ENCODE measurements around the gene CXXC4.

CXXC4 gene

GRCh38 chr4:104494822-104495559, at the start of gene CXXC4:
CXXC4 (minus strand) TSS chr4:104494894; CDS start chr4:104491802, 3,092 bp downstream.
- no peak for DNase-seq

- no peak for DNase-seq
These were observed 38.5 kb upstream of the CXXC4 start for GRCh38 chr4:104533156-104533555.

- no peak for DNase-seq
These were observed 38.0 kb upstream of the CXXC4 start for GRCh38 chr4:104532677-104533076.

- DNase-seq, result no peak
These were observed 36.7 kb upstream of the CXXC4 start for GRCh38 chr4:104531390-104531789.

DNA sequence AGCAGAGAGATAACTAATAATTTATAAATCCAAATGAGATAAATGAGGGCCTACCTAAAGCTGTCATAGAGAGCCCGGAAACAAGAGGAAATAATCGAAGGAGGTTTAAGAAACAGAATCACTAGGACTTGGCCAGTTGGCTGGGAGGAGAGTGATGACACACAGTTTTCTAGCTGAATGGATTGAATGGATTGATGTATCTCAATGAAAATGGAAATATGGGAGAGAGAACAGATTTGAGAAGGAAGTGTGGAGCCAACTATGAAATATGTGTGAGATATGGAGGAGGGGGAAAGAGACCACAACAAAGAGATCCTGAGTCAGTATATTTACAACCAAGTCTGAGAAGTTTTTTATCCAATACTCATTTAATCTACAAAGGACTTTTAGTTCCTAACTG, 35.7 kb upstream of the CXXC4 start:
- DNase-seq, result no peak

DNA sequence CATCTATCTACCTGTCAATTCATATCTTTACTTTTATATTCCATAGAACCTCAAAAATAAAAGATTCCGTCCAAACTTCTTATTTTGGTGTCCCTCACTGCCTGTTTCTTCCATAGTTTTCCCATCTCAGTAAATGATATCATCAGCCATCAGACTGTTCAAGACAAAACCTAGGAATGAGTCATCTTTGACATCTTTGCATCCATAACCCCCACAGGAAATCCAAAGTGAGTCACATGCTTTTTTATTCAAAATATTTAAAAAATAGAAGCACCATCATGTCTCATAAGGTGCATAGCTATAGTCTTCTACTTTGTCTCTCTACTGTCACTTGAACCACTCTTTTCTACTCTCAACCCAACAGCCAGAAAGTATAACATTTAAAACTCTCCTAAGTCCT, 29.9 kb upstream of the CXXC4 start:
- DNase-seq, result no peak

DNA sequence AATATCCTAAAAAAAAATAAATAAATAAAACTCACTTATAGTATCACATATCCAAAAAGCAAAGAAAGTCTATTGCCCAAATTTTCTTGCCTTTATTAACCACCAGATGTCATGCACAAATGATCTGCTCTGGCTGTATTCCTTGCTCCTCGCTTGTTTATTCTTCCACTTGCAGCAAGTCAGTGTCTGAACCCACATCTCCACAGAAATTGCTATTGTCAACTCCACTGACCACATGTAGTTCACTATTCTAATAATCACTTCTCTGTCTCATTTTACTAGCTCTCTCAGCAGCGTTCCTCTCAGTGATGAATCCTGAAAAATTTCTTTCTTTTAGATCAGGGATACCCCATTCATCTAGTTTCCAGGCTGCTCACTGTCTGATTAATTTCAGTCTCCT, 29.3 kb upstream of the CXXC4 start:
- DNase-seq, result no peak

- DNase-seq, result no peak
These were observed 24.9 kb upstream of the CXXC4 start for GRCh38 chr4:104519588-104519987.

DNA sequence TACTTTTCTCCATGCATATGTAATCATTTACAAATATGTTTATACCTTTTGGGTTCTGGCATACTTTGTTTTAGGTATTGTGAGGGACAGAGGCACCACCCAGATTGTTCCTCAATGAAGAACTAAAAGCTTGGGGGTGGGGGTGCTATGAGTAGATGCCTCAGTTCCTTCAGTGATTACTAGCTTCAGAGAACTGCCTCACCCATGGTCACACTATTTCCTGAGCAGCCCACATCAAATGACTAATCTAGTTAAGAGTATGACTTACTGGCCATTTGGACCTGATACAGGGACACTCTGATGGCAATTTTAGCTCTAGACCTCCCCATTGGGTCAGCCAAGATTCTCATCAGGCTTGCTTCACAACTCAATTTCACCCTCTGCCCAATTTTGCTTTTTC, 22.2 kb upstream of the CXXC4 start:
- no peak for DNase-seq

GRCh38 chr4:104508224-104508623, 13.5 kb upstream of the CXXC4 start:
- no peak for DNase-seq

- no peak for DNase-seq
These were observed 12.4 kb upstream of the CXXC4 start for GRCh38 chr4:104507112-104507511.

GRCh38 chr4:104504536-104504935, 9.8 kb upstream of the CXXC4 start:
- no peak for DNase-seq

GRCh38 chr4:104502471-104502870, 7.8 kb upstream of the CXXC4 start:
- no peak for DNase-seq

DNA sequence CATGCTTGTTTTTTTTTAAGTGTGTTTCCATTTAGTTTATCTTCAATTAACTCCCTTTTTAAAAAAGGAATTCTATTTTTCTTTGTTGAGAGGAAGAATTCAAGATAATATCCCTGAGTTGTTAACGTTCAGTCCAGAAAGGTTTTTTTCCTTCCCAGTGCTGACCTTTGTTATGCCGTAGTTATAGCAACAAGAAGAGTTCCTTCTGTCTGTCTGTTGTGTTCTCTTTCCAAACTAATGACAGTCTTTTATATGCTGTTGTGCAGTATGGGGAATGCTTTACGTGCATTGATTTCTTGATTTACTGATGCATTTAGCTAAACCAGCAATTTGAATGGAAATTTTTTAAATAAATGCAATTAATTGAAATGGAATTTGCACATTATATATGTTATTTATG, 6.6 kb upstream of the CXXC4 start:
- DNase-seq, result no peak

DNA sequence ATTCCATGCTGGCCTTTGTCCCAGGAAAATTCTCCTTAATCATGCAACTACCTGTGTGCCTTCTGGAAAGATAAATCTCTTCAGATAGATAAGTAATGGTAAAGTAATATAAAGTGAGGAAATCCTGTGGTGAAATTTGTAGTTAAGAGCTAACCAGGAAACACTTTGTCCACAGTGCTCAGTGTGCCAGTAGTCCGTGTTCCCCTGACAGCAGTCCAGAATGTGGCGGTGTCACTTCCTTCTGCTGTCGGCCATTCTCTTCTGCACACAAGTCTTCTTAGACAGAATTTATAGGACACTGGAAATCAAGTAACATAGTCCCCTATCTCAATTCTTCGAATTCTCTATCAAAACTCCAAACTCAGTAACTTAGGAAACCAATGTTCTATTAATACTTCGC, 5.7 kb upstream of the CXXC4 start:
- no peak for DNase-seq

GRCh38 chr4:104494185-104494584, 509 bp downstream of the CXXC4 start:
- no peak for DNase-seq

- DNase-seq, result no peak
These were observed 1.4 kb downstream of the CXXC4 start for GRCh38 chr4:104493081-104493831.

GRCh38 chr4:104492183-104492771, 2.4 kb downstream of the CXXC4 start:
- DNase-seq, result no peak

GRCh38 chr4:104491481-104492182, 3.1 kb downstream of the CXXC4 start:
- DNase-seq, result no peak

- peak in 1 of 2 donors; percentile 10 for DNase-seq
These were observed 3.8 kb downstream of the CXXC4 start for GRCh38 chr4:104490770-104491480.

DNA sequence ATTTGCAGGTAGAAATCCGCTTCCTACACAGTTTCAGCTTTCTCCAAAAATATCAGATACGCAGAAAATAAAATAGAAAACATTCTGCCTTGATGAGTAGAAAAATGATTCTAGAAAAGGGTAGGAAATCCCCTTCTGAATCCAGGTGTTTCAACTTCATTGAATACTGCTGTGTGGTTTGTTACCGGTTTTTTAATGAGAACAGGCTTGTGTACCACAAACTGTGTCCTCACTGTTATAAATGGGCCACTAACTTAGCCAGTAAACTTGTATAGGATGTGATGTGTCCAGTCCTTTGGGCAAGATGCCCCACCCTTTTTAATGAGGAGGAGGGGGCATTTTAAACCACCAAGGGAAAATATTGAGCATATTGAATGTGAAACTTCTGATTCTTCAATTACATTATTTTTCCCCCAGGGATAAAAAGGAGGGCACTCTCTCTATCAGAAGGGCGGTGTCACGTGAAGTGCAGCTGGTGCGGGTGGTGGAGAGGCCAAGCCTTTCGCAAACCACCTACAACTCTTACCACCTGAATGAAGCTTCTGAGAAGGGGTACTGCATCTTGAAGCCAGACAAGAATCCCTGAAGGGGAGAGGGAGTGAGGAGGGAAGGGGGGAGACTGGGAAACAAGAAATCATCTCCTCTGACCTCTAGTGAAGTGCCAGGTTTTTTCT, 4.5 kb downstream of the CXXC4 start:
- DNase-seq, result no peak

DNA sequence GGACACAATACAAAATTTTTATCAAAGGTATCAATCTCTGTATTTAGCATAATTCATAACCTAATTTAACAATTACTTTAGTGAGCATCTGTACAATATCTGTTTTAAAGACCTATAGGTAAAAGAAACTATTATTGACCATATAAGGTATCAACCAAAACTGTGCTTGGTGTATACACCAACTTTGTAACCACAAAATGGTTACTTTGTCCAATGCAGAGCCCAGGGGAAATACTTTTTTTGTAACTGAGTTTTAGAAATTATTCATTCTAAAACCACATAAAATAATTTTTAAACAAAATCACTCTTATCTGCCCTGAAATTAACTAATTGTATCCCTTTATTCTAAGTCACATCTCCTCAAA, 5.0 kb downstream of the CXXC4 start:
- no peak for DNase-seq

All from bone marrow (tissue), 2 donors.